Large intestine (tissue), 3 donors: ENCODE measurements around the gene LIN9. TPM values are rescaled to one million over a fixed set of nuclear protein-coding genes. Genes with fewer than 3 reads are reported as not detected.

ENCODE experiments used
- DNase-seq, 2 donors: peaks; one replicate each; pipeline versions ENCODE4 v3.0.0 to v3.0.0-alpha.2; 2013
- H3K27ac ChIP-seq: one replicate; pipeline ENCODE4 v1.5.1; 2013; ENCODE audit warnings: low read length
- H3K27me3 ChIP-seq: 2 replicates; pipeline ENCODE4 v1.6.1; 2013; ENCODE audit warnings: low read length; ENCODE audit not compliant: control insufficient read depth, insufficient read depth
- H3K36me3 ChIP-seq: 2 replicates; pipeline ENCODE4 v1.6.1; 2013; ENCODE audit warnings: low read length; ENCODE audit not compliant: control insufficient read depth, insufficient read depth
- H3K4me1 ChIP-seq: one replicate; pipeline ENCODE4 v1.6.1; 2013; ENCODE audit warnings: low read length; ENCODE audit not compliant: control insufficient read depth, insufficient read depth
- H3K4me3 ChIP-seq: one replicate; pipeline ENCODE4 v1.5.1; 2013; ENCODE audit warnings: low read length
- H3K9me3 ChIP-seq: one replicate; pipeline ENCODE4 v1.6.1; 2013; ENCODE audit warnings: mild to moderate bottlenecking, low read depth, low read length, moderate library complexity; ENCODE audit not compliant: control insufficient read depth
- WGBS: methylation state at CpG from one replicate; pipeline ENCODE4 v1.1.5; 2013; ENCODE audit warnings: low lambda C conversion rate; ENCODE audit not compliant: insufficient coverage; 5-methylcytosine and 5-hydroxymethylcytosine counted together
- polyA plus RNA-seq: library from polyadenylated mRNA; unstranded; fragments of 120-200 nt; gene quantifications from one replicate; pipeline ENCODE4 v1.2.1, GENCODE V29; 2013

The LIN9 gene
- polyA plus RNA-seq, 1 donor, result 5.4 TPM

GRCh38 chr1:226185141-226186036, 123.6 kb downstream of the LIN9 start:
- WGBS, result 86% methylated on average over 1 of the region's 14 CpGs
- Histone ChIP-seq H3K9me3 (no peaks in the 10 kb centered on the region), H3K27ac (peak overlapping the region; percentile 89), H3K36me3 (peaks cover 5% of the 10 kb centered on the region), H3K27me3 (no peaks in the 10 kb centered on the region), H3K4me1 (peaks cover 15% of the 10 kb centered on the region), H3K4me3 (peak overlapping the region; percentile 74)
- peak; percentile 5 to 27 for DNase-seq

- peak overlapping the region; percentile 75 for H3K27ac ChIP-seq
- H3K27me3 ChIP-seq, result no peaks in the 10 kb centered on the region
- peaks cover 15% of the 10 kb centered on the region for H3K4me1 ChIP-seq
- no peak overlapping the region for H3K4me3 ChIP-seq
- DNase-seq, result peak; percentile 35 to 68
- no peaks in the 10 kb centered on the region for H3K9me3 ChIP-seq
- WGBS, result no CpG with 5 or more reads among the region's 14 CpGs
- H3K36me3 ChIP-seq, result peaks cover 7% of the 10 kb centered on the region
These were observed 126.8 kb downstream of the LIN9 start for GRCh38 chr1:226181996-226182714.

Other genes with a start within 250 kb of the LIN9 start
- 750 TPM for gene H3-3A, start 246.4 kb downstream of the LIN9 start, polyA plus RNA-seq
- 41.5 TPM for gene ACBD3, start 122.4 kb downstream of the LIN9 start, polyA plus RNA-seq
- gene MIXL1, start 85.5 kb downstream of the LIN9 start, polyA plus RNA-seq, result 0.28 TPM
- 63.0 TPM for gene PARP1, start 98.9 kb upstream of the LIN9 start, polyA plus RNA-seq
- 8.2 TPM for gene STUM, start 239.6 kb upstream of the LIN9 start, polyA plus RNA-seq